Measurements from ENCODE around the gene XPC.
A peak's percentile ranks its signal among the peaks of the same experiment; 100 is the strongest.

DNA sequence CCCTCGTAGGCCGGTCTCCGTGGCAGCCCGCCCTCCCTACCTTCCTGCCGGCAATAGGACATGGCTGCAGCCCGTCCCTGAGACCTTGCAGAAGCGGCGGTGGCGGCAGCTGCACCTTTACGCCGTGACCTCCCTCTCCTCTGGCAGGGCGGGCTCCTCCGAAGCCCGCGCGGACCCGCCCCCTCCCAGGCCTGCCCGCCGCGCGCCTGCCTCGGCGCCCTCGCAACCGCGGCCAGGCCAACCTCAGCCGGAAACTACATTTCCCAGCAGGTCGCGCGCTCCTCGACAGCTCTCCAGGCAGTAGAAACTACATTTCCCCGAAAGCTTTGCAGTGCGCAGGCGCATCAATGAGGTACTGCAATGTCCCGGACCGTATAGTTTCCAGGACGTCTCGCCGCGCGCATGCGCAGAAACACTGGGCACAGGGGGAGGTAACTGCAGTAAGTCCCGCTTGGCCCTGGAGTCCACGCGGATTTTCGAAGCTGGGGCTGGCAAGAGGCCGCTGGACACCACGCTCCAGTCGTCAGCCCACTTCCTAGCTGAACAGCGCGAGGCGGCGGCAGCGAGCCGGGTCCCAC lies 53.7 kb downstream of the XPC start, which contains the start of the genes CHCHD4 and TMEM43:
- TF ChIP-seq, protein P1, sequence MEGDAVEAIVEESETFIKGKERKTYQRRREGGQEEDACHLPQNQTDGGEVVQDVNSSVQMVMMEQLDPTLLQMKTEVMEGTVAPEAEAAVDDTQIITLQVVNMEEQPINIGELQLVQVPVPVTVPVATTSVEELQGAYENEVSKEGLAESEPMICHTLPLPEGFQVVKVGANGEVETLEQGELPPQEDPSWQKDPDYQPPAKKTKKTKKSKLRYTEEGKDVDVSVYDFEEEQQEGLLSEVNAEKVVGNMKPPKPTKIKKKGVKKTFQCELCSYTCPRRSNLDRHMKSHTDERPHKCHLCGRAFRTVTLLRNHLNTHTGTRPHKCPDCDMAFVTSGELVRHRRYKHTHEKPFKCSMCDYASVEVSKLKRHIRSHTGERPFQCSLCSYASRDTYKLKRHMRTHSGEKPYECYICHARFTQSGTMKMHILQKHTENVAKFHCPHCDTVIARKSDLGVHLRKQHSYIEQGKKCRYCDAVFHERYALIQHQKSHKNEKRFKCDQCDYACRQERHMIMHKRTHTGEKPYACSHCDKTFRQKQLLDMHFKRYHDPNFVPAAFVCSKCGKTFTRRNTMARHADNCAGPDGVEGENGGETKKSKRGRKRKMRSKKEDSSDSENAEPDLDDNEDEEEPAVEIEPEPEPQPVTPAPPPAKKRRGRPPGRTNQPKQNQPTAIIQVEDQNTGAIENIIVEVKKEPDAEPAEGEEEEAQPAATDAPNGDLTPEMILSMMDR (tag by site-specific recombination; IDR thresholded peaks at IDR 0.05): no peak
- TF ChIP-seq HOXA7 (CRISPR knock-in tag; IDR thresholded peaks at IDR 0.05; ENCODE audit: borderline replicate concordance): no peak
- TF ChIP-seq ZSCAN30 (tag by site-specific recombination; IDR thresholded peaks at IDR 0.05): peak; percentile 80

All from HEK293 (cell line).